C1 segment of cervical spinal cord (tissue), 14 donors: ENCODE data around the gene SPAG9.

Experiments
- DNase-seq, 14 donors: peaks; one replicate each; lab custom pipeline; 2025; lab: John Stamatoyannopoulos, UW

The SPAG9 gene

GRCh38 chr17:51046046-51046445 lies 74.6 kb downstream of the SPAG9 start:
- DNase-seq: no peak

- peak in 1 of 14 donors; percentile 37 for DNase-seq
Observed at GRCh38 chr17:51045621-51046020, 75.0 kb downstream of the SPAG9 start.

GRCh38 chr17:51044976-51045375 lies 75.7 kb downstream of the SPAG9 start:
- peak in 6 of 14 donors; percentile 13 to 54 (median 24) for DNase-seq

- no peak for DNase-seq
Observed at GRCh38 chr17:51036084-51036483, 84.6 kb downstream of the SPAG9 start.

GRCh38 chr17:51035431-51035830 lies 85.2 kb downstream of the SPAG9 start:
- peak in 2 of 14 donors; percentile 5 to 12 for DNase-seq

GRCh38 chr17:51034800-51035199 lies 85.9 kb downstream of the SPAG9 start:
- no peak for DNase-seq

GRCh38 chr17:51032850-51033249 lies 87.8 kb downstream of the SPAG9 start:
- no peak for DNase-seq

GRCh38 chr17:51029568-51030463 lies 90.9 kb downstream of the SPAG9 start:
- no peak for DNase-seq

GRCh38 chr17:51029142-51029541 lies 91.5 kb downstream of the SPAG9 start:
- no peak for DNase-seq

GRCh38 chr17:51028176-51028863 lies 92.3 kb downstream of the SPAG9 start:
- no peak for DNase-seq

GRCh38 chr17:51018541-51018940 lies 102.1 kb downstream of the SPAG9 start:
- no peak for DNase-seq

GRCh38 chr17:51017270-51017669 lies 103.4 kb downstream of the SPAG9 start:
- no peak for DNase-seq

GRCh38 chr17:51016099-51016498 lies 104.6 kb downstream of the SPAG9 start:
- DNase-seq: no peak

- peak in 4 of 14 donors; percentile 9 to 29 (median 24) for DNase-seq
Observed at GRCh38 chr17:51015145-51015558, 105.5 kb downstream of the SPAG9 start.

- no peak for DNase-seq
Observed at GRCh38 chr17:51014129-51014528, 106.5 kb downstream of the SPAG9 start.

GRCh38 chr17:51013322-51013721 lies 107.3 kb downstream of the SPAG9 start:
- DNase-seq: no peak

GRCh38 chr17:51012538-51012937 lies 108.1 kb downstream of the SPAG9 start:
- DNase-seq: no peak

GRCh38 chr17:51010173-51010675 lies 110.4 kb downstream of the SPAG9 start:
- DNase-seq: no peak

- no peak for DNase-seq
Observed at GRCh38 chr17:51006601-51007000, 114.1 kb downstream of the SPAG9 start.

GRCh38 chr17:51005768-51006167 lies 114.9 kb downstream of the SPAG9 start:
- DNase-seq: peak in 1 of 14 donors; percentile 9

GRCh38 chr17:51004249-51004648 lies 116.4 kb downstream of the SPAG9 start:
- no peak for DNase-seq

- DNase-seq: peak in 2 of 14 donors; percentile 12 to 55
Observed at GRCh38 chr17:51000835-51001638, 119.6 kb downstream of the SPAG9 start.
